ENCODE results near the gene ATP6V0B. TPM values are rescaled to one million over a fixed set of nuclear protein-coding genes. Genes with fewer than 3 reads are reported as not detected.

The ATP6V0B gene
- total and polyA plus RNA-seq, 9 of the 15 experiments (the other 6 are each of a cell fraction or from before 2014, with no cell fraction given), result 137 to 328 (median 220) TPM

GRCh38 chr1:44016041-44016889 lies 41.5 kb downstream of the ATP6V0B start:
- ChIA-PET POLR2A (interaction anchor here (1.5 to 3.9 kb wide), 3 partner anchors 11 to 32 kb away, joined by 5 to 29 read pairs (median 6); partner anchors contain the start of gene SLC6A9), CTCF (ENCODE audit: low intra/inter-chr PET ratio) (no interaction called here)
- no peak for DNase-seq (ENCODE audit: extremely low read depth in 1 of 4, low spot score in 3 of 4)
- no TSS peak for BruUV-seq (replicated peaks)
- Histone ChIP-seq H3K27me3 (ENCODE audit: control insufficient read depth in 2 of 2, insufficient read depth in 2 of 2, low read length in 2 of 2) (no peaks in the 10 kb centered on the region), H2AFZ (ENCODE audit: low read depth, low read length) (no peak overlapping the region), H3K27ac (ENCODE audit: extremely low read depth, low read depth, low read length) (no peak overlapping the region), H3K4me3 (no peak overlapping the region), H4K20me1 (replicated peaks; ENCODE audit: control insufficient read depth, insufficient read depth, low read length) (no peaks in the 10 kb centered on the region; the same call in 1 of the 2 replicates), H3K9me3 (replicated peaks; ENCODE audit: control insufficient read depth, insufficient read depth, low read depth, low read length) (no peaks in the 10 kb centered on the region), H3K9ac (ENCODE audit: insufficient read depth in 1 of 2, low read depth in 2 of 2, low read length in 2 of 2) (peak overlapping the region in 1 of 2 experiments; percentile 63; a peak in 2 of 4 replicates), H3K4me1 (replicated peaks in 1 of 2; ENCODE audit: control insufficient read depth in 2 of 2, insufficient read depth in 2 of 2, low read length in 2 of 2) (peaks cover 6 to 40% of the 10 kb centered on the region in 2 experiments; a peak in 4 of 5 replicates), H3K4me2 (ENCODE audit: insufficient read depth, low read length) (no peak overlapping the region), H3K36me3 (ENCODE audit: control insufficient read depth, insufficient read depth, low read length) (0 out of 3 replicates have a peak, but pooled peaks cover 7% of the 10 kb centered on the region), H3K9me1 (ENCODE audit: control insufficient read depth, insufficient read depth, low read length) (no peaks in the 10 kb centered on the region), H3K79me2 (ENCODE audit: control insufficient read depth, insufficient read depth, low read length) (no peaks in the 10 kb centered on the region)
- intact Hi-C loops (cut with micrococcal nuclease) (no loop called here), in situ Hi-C loops (cut with MboI) (no loop called here)
- FAIRE-seq, result no peak
- 73% methylated on average over 20 of the region's 20 CpGs for WGBS (ENCODE audit: insufficient coverage, low coverage, missing lambda C conversion rate)
- ATAC-seq, result peak; percentile 3; the same call in 2 of the 3 replicates
- peak; percentile 31; the same call in 1 of the 2 replicates for TF ChIP-seq POLR2G (IDR thresholded peaks at IDR 0.05; ENCODE audit: low read depth, low read length)
- no peak for TF ChIP-seq ZFX (CRISPR knock-in tag; IDR thresholded peaks at IDR 0.05)
- no peak for TF ChIP-seq TEAD4 (IDR thresholded peaks at IDR 0.05; ENCODE audit: low read length)
- TF ChIP-seq TEAD4 (CRISPR knock-in tag; IDR thresholded peaks at IDR 0.05; ENCODE audit: borderline replicate concordance), result 0 out of 2 replicates have a peak, but pooled peaks have one; percentile 38
- TF ChIP-seq U2AF2 (optimal IDR thresholded peaks at IDR 0.05; ENCODE audit: low read depth, low read length), result no peak
- no peak for TF ChIP-seq YBX1 (IDR thresholded peaks at IDR 0.05)

All from K562 (cell line).